Subcutaneous adipose tissue (tissue), 4 donors: ENCODE results near the gene ADORA1. TPM values are rescaled to one million over a fixed set of nuclear protein-coding genes. Genes with fewer than 3 reads are reported as not detected.

ENCODE experiments used
- total RNA-seq, 4 donors: library from RNA; depleted of rRNA; stranded (reverse); fragments of >200 nt; gene quantifications; one replicate each; pipeline ENCODE4 v1.1.0, GENCODE V29; 2016
- TF ChIP-seq, protein P1 (sequence below): fragments of 450-650 bp; IDR thresholded peaks from one replicate; pipeline ENCODE4 v1.5.1; 2016; ENCODE audit warnings: low read depth, mild to moderate bottlenecking, control low read depth, antibody characterized with exemption, moderate library complexity

The ADORA1 gene
- total RNA-seq, 4 donors from 2014 or later: 0.33 to 8.3 (median 0.90) TPM

- TF ChIP-seq, protein P1, sequence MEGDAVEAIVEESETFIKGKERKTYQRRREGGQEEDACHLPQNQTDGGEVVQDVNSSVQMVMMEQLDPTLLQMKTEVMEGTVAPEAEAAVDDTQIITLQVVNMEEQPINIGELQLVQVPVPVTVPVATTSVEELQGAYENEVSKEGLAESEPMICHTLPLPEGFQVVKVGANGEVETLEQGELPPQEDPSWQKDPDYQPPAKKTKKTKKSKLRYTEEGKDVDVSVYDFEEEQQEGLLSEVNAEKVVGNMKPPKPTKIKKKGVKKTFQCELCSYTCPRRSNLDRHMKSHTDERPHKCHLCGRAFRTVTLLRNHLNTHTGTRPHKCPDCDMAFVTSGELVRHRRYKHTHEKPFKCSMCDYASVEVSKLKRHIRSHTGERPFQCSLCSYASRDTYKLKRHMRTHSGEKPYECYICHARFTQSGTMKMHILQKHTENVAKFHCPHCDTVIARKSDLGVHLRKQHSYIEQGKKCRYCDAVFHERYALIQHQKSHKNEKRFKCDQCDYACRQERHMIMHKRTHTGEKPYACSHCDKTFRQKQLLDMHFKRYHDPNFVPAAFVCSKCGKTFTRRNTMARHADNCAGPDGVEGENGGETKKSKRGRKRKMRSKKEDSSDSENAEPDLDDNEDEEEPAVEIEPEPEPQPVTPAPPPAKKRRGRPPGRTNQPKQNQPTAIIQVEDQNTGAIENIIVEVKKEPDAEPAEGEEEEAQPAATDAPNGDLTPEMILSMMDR: no peak
Observed at GRCh38 chr1:203130358-203130985, 2.9 kb downstream of the ADORA1 start.

GRCh38 chr1:203131548-203132200 is 4.1 kb downstream of the ADORA1 start:
- TF ChIP-seq, protein P1: no peak

DNA sequence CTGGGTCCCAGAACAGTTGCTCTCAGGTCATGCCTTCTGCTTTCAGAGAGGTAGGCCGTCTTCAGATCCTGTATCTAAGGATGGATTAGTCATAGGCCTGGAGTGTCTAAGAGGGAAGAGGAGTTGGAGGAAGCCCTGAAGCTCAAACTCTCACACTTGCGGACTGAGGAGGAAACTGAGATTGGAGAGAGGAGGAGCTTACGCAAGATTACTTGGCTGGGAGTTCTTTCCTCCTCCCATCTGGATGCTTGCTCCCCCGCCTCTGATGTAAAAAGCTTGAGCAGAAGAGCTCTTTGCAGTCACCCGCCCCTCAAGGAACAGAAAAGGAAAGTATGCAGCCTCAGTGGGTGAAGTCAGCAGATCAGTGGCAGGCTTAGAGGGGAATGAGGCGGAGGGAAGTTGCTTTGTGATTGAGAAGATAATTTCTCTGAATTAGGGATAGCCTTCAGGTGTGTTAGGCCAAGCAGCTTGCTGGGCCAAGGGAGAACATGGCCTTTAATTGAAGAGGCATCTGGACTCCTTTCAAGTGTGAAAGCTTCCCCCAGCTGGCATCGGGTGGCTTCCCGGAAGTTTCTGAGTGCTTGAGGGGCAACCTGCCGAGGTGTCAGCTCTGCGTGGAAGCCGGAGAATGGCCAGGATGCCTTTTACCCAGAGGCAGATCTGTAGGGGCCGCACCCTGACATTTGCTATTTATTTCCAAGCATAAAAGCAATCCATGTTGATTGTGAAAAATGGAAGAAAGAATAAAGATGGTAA is 6.6 kb downstream of the ADORA1 start:
- TF ChIP-seq, protein P1: no peak

DNA sequence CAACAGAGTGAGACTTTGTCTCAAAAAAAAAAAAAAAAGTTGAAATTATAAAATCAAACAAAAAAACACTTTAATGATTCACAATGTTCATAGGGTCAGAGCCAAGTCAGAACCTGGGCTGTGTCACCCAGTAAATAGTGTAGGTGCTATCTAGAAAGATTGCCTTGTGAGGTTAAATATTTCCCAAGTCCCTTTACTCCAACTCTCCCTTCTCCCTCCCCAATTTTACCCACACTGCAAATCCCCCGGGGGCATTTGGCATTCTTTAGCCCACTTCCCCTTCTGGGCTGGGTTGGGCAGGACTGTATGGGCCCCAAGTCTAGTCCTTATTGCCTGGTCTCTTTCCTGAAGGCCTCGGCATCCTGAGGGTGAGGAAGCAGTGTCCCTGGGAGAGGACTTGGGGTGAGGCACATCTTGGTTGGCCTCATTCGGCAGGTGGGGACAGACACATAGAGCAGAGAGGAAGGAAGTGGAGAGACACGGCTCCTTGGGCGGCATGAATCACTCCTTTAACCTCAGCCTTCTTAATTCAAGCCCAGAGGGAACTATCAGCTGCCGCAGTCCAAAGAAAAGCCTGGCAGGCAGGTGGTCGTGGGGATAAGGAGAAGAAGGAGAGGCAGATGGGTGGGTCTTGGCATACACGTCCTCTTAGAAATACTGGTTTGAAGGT is 8.2 kb downstream of the ADORA1 start:
- TF ChIP-seq, protein P1: no peak

GRCh38 chr1:203136409-203137042 is 9.0 kb downstream of the ADORA1 start:
- TF ChIP-seq, protein P1: no peak

GRCh38 chr1:203137324-203137723 is 9.8 kb downstream of the ADORA1 start:
- TF ChIP-seq, protein P1: no peak
